Panc1 (cell line): ENCODE measurements around the gene PAPSS2. TPM values are rescaled to one million over a fixed set of nuclear protein-coding genes. Genes with fewer than 3 reads are reported as not detected.

Source experiments
- ATAC-seq: fragments of 200-7000 bp; cut with Tn5 transposase; 2 replicates; pipeline ENCODE4 v1.9.1; 2020; ENCODE audit warnings: mild to moderate bottlenecking, moderate library complexity
- BruUV-seq: library from RNA; stranded (reverse); fragments of 400-500 nt; replicated peaks from 2 replicates; lab custom pipeline; 2021; lab: Mats Ljungman, UMichigan
- CTCF ChIA-PET: fragments of 300-600 bp; sonication (Branson Sonifier 250); formaldehyde crosslinking; loops from one replicate; lab custom pipeline; 2022; ENCODE audit warnings: antibody characterized with exemption; lab: Charles Lee
- POLR2A ChIA-PET: fragments of 300-600 bp; sonication (Branson Sonifier 250); formaldehyde crosslinking; loops from one replicate; lab custom pipeline; 2022; ENCODE audit warnings: antibody characterized with exemption; lab: Charles Lee
- DNase-seq: peaks from one replicate; pipeline ENCODE4 v3.0.0-alpha.2; 2010; ENCODE audit warnings: low read depth, low spot score
- H3K27ac ChIP-seq: 2 replicates; pipeline ENCODE4 v1.5.1; 2011; ENCODE audit warnings: mild to moderate bottlenecking, low read length, inconsistent platforms
- H3K27me3 ChIP-seq: fragments of 200-500 bp; sonication (Bioruptor generic); 2 replicates; pipeline ENCODE4 v1.6.0; 2014; ENCODE audit warnings: low read length, inconsistent platforms; ENCODE audit not compliant: control insufficient read depth, insufficient read depth
- H3K36me3 ChIP-seq: fragments of 200-500 bp; sonication (Bioruptor generic); 2 replicates; pipeline ENCODE4 v1.5.1; 2014; ENCODE audit warnings: inconsistent platforms, mild to moderate bottlenecking, low read length, moderate library complexity; ENCODE audit not compliant: control insufficient read depth, insufficient read depth
- H3K4me1 ChIP-seq: 2 replicates; pipeline ENCODE4 v1.5.1; 2011; ENCODE audit warnings: inconsistent platforms, mild to moderate bottlenecking, low read length, moderate library complexity; ENCODE audit not compliant: control insufficient read depth, insufficient read depth
- H3K4me3 ChIP-seq, 2 experiments: 2 replicates each; pipeline ENCODE4 v1.5.1; 2011 to 2012; ENCODE audit warnings: low read depth in 2 of 2, low read length in 2 of 2, mild to moderate bottlenecking in 2 of 2, inconsistent platforms in 1 of 2, moderate library complexity in 1 of 2
- H3K9me3 ChIP-seq: fragments of 200-500 bp; sonication (Bioruptor generic); 2 replicates; pipeline ENCODE4 v1.5.1; 2014; ENCODE audit warnings: low read depth, mild to moderate bottlenecking, inconsistent platforms, low read length, moderate library complexity; ENCODE audit not compliant: control insufficient read depth, insufficient read depth
- POLR2AphosphoS5 ChIP-seq: IDR thresholded peaks from 2 replicates; pipeline ENCODE4 v1.6.1; 2012; ENCODE audit warnings: mild to moderate bottlenecking, low read depth, low read length, moderate library complexity
- SIN3A ChIP-seq: IDR thresholded peaks from 2 replicates; pipeline ENCODE4 v1.6.1; 2012; ENCODE audit warnings: low read depth, mild to moderate bottlenecking, low read length, moderate library complexity, borderline replicate concordance; ENCODE audit not compliant: insufficient read depth
- TCF7L2 ChIP-seq: IDR thresholded peaks from 2 replicates; pipeline ENCODE4 v1.6.1; 2011; ENCODE audit warnings: mild to moderate bottlenecking, low read depth, low read length, inconsistent platforms
- in situ Hi-C: cut with HindIII; loops from 2 replicates; pipeline ENCODE4 v1.10.0; 2016; ENCODE audit warnings: low sequenced_read_pairs, low pct_unique_long_range_greater_than_20kb
- intact Hi-C: fragments of 100-400 bp; cut with micrococcal nuclease; formaldehyde crosslinking; loops from one replicate; pipeline ENCODE4 v1.10.0; 2022; ENCODE audit not compliant: unreplicated experiment
- total RNA-seq: library from RNA; stranded (reverse); gene quantifications from one replicate; pipeline ENCODE4 v1.2.1, GENCODE V29; 2021; ENCODE audit not compliant: unreplicated experiment
- TF ChIP-seq, protein P1 (sequence below), 2 experiments: IDR thresholded peaks; 2 replicates each; pipeline ENCODE4 v1.6.1; 2011 to 2012; ENCODE audit warnings: low read depth in 2 of 2, control low read depth in 1 of 2, low read length in 1 of 2, mild to moderate bottlenecking in 1 of 2, moderate library complexity in 1 of 2; ENCODE audit not compliant: insufficient read depth in 1 of 2
- TF ChIP-seq, protein P2 (sequence below): fragments of 450-650 bp; IDR thresholded peaks from 2 replicates; pipeline ENCODE4 v1.5.1; 2017; ENCODE audit warnings: mild to moderate bottlenecking

PAPSS2 gene
- total RNA-seq, 1 experiment from 2014 or later, result 17.1 TPM

DNA sequence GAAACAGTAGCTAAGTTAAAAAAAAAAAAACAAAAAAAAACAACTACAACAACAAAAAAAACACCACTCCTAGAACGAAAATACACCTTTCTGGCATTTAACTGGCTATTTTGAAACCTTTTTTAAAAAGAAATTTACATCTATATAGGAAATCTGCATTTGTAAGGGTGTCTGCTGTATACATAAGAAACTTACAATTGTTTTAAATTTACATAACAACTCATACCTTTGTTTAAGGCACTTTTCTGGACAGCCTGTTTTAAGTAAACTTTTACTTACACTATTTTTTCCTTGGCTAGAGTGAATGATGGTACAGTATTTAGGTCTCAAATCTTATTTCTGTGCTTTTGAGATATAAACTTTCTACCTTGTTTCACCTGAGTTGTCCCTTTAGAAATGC, 34.0 kb upstream of the PAPSS2 start:
- in situ Hi-C loops (no loop called here), intact Hi-C loops (no loop called here)
- H3K27ac ChIP-seq, result no peak overlapping the region
- H3K36me3 ChIP-seq, result no peaks in the 10 kb centered on the region
- no TSS peak for BruUV-seq
- no peaks in the 10 kb centered on the region; the same call in 1 of the 2 replicates for H3K27me3 ChIP-seq
- POLR2A ChIA-PET, result no interaction called here
- CTCF ChIA-PET, result no interaction called here
- TF ChIP-seq, protein P1, sequence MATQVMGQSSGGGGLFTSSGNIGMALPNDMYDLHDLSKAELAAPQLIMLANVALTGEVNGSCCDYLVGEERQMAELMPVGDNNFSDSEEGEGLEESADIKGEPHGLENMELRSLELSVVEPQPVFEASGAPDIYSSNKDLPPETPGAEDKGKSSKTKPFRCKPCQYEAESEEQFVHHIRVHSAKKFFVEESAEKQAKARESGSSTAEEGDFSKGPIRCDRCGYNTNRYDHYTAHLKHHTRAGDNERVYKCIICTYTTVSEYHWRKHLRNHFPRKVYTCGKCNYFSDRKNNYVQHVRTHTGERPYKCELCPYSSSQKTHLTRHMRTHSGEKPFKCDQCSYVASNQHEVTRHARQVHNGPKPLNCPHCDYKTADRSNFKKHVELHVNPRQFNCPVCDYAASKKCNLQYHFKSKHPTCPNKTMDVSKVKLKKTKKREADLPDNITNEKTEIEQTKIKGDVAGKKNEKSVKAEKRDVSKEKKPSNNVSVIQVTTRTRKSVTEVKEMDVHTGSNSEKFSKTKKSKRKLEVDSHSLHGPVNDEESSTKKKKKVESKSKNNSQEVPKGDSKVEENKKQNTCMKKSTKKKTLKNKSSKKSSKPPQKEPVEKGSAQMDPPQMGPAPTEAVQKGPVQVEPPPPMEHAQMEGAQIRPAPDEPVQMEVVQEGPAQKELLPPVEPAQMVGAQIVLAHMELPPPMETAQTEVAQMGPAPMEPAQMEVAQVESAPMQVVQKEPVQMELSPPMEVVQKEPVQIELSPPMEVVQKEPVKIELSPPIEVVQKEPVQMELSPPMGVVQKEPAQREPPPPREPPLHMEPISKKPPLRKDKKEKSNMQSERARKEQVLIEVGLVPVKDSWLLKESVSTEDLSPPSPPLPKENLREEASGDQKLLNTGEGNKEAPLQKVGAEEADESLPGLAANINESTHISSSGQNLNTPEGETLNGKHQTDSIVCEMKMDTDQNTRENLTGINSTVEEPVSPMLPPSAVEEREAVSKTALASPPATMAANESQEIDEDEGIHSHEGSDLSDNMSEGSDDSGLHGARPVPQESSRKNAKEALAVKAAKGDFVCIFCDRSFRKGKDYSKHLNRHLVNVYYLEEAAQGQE (IDR thresholded peaks at IDR 0.05; ENCODE audit: insufficient read depth in 1 of 2, low read depth in 2 of 2, low read length in 1 of 2), result no peak
- TF ChIP-seq TCF7L2, result no peak
- TF ChIP-seq SIN3A, result no peak
- no peak for TF ChIP-seq POLR2AphosphoS5
- TF ChIP-seq, protein P2, sequence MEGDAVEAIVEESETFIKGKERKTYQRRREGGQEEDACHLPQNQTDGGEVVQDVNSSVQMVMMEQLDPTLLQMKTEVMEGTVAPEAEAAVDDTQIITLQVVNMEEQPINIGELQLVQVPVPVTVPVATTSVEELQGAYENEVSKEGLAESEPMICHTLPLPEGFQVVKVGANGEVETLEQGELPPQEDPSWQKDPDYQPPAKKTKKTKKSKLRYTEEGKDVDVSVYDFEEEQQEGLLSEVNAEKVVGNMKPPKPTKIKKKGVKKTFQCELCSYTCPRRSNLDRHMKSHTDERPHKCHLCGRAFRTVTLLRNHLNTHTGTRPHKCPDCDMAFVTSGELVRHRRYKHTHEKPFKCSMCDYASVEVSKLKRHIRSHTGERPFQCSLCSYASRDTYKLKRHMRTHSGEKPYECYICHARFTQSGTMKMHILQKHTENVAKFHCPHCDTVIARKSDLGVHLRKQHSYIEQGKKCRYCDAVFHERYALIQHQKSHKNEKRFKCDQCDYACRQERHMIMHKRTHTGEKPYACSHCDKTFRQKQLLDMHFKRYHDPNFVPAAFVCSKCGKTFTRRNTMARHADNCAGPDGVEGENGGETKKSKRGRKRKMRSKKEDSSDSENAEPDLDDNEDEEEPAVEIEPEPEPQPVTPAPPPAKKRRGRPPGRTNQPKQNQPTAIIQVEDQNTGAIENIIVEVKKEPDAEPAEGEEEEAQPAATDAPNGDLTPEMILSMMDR, result no peak
- ATAC-seq (no peak), DNase-seq (no peak)
- no peaks in the 10 kb centered on the region for H3K9me3 ChIP-seq
- no peak overlapping the region for H3K4me3 ChIP-seq
- H3K4me1 ChIP-seq, result no peaks in the 10 kb centered on the region

DNA sequence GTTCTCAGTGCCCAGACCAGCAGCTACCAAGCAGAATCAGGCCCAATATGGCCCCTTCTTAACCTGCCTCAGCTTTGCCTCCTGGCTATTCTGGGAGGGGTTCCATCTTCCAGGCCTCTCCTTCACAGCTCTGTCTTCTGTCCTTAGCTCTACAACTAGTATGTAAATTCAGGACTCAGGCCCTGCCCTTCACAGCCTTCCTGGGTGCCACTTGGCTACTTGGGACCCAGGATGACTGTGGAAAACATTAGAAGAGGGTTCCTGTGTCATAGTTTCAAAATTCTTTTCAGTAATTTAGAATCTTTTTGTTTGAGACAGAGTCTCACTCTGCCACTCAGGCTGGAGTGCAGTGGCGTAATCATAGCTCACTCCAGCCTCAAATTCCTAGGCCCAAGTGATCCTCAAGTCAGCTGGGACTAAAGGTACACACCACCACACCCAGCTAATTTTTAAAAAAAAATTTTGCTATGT, 33.2 kb upstream of the PAPSS2 start:
- DNase-seq (no peak), ATAC-seq (no peak)
- Histone ChIP-seq H3K4me1 (no peaks in the 10 kb centered on the region), H3K36me3 (no peaks in the 10 kb centered on the region), H3K4me3 (no peak overlapping the region), H3K27ac (no peak overlapping the region), H3K27me3 (no peaks in the 10 kb centered on the region; the same call in 1 of the 2 replicates), H3K9me3 (no peaks in the 10 kb centered on the region)
- no TSS peak for BruUV-seq
- intact Hi-C loops (no loop called here), in situ Hi-C loops (no loop called here)
- ChIA-PET CTCF (no interaction called here), POLR2A (interaction anchor here (0.6 to 1.0 kb wide), 2 partner anchors 13 to 35 kb away, joined by 3 to 4 read pairs; no protein-coding TSS in a partner anchor)
- TF ChIP-seq SIN3A (no peak), TCF7L2 (no peak), POLR2AphosphoS5 (no peak)
- TF ChIP-seq, protein P2, result no peak
- TF ChIP-seq, protein P1 (IDR thresholded peaks at IDR 0.05; ENCODE audit: insufficient read depth in 1 of 2, low read depth in 2 of 2, low read length in 1 of 2), result no peak
